IMR-90 (cell line): ENCODE data around the gene PTH1R.

ENCODE experiments used
- CHD1 ChIP-seq: IDR thresholded peaks from 2 replicates; pipeline ENCODE4 v1.6.1; 2012; ENCODE audit warnings: low read depth, low read length, improper control_type of control experiment
- MAZ ChIP-seq: IDR thresholded peaks from 2 replicates; pipeline ENCODE4 v1.6.1; 2012; ENCODE audit warnings: low read depth, mild to moderate bottlenecking, low read length, improper control_type of control experiment, moderate library complexity, borderline replicate concordance
- MXI1 ChIP-seq: IDR thresholded peaks from 2 replicates; pipeline ENCODE4 v1.6.1; 2012; ENCODE audit warnings: low read depth, mild to moderate bottlenecking, low read length, moderate library complexity, borderline replicate concordance
- POLR2A ChIP-seq: IDR thresholded peaks from 2 replicates; pipeline ENCODE4 v1.6.1; 2012; ENCODE audit warnings: mild to moderate bottlenecking, low read depth, low read length
- RAD21 ChIP-seq: IDR thresholded peaks from 2 replicates; pipeline ENCODE4 v1.6.1; 2012; ENCODE audit warnings: low read length, improper control_type of control experiment
- RCOR1 ChIP-seq: IDR thresholded peaks from 2 replicates; pipeline ENCODE4 v1.6.1; 2012; ENCODE audit warnings: mild to moderate bottlenecking, low read length, improper control_type of control experiment; ENCODE audit not compliant: insufficient replicate concordance
- RFX5 ChIP-seq: IDR thresholded peaks from 2 replicates; pipeline ENCODE4 v1.8.0; 2012; ENCODE audit warnings: low read depth, mild to moderate bottlenecking, low read length, moderate library complexity
- SMC3 ChIP-seq: fragments of 150-350 bp; IDR thresholded peaks from 2 replicates; pipeline ENCODE4 v1.6.1; 2016; ENCODE audit warnings: low read depth, mild to moderate bottlenecking, antibody characterized with exemption, low read length, moderate library complexity
- TF ChIP-seq, protein P1 (sequence below): conservative IDR thresholded peaks from 2 replicates; pipeline ENCODE4 v1.5.1; 2012; ENCODE audit warnings: mild to moderate bottlenecking, low read depth, low read length, improper control_type of control experiment

- no peak for TF ChIP-seq RAD21
- TF ChIP-seq MXI1: no peak
- TF ChIP-seq, protein P1, sequence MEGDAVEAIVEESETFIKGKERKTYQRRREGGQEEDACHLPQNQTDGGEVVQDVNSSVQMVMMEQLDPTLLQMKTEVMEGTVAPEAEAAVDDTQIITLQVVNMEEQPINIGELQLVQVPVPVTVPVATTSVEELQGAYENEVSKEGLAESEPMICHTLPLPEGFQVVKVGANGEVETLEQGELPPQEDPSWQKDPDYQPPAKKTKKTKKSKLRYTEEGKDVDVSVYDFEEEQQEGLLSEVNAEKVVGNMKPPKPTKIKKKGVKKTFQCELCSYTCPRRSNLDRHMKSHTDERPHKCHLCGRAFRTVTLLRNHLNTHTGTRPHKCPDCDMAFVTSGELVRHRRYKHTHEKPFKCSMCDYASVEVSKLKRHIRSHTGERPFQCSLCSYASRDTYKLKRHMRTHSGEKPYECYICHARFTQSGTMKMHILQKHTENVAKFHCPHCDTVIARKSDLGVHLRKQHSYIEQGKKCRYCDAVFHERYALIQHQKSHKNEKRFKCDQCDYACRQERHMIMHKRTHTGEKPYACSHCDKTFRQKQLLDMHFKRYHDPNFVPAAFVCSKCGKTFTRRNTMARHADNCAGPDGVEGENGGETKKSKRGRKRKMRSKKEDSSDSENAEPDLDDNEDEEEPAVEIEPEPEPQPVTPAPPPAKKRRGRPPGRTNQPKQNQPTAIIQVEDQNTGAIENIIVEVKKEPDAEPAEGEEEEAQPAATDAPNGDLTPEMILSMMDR: no peak
- TF ChIP-seq MAZ: no peak
- TF ChIP-seq CHD1: no peak
- TF ChIP-seq RCOR1: no peak
- TF ChIP-seq POLR2A: no peak
- TF ChIP-seq SMC3: no peak
- TF ChIP-seq RFX5: no peak
Measured at GRCh38 chr3:46908986-46909534, 31.5 kb downstream of the PTH1R start.
